NT2/D1 (cell line): ENCODE measurements around the gene SEC14L1.

Source experiments
- YY1 ChIP-seq: IDR thresholded peaks from 2 replicates; pipeline ENCODE4 v1.6.1; 2011; ENCODE audit not compliant: insufficient read length, insufficient read depth
- ZNF274 ChIP-seq: IDR thresholded peaks from 2 replicates; pipeline ENCODE4 v1.6.1; 2011; ENCODE audit warnings: mild to moderate bottlenecking, low read depth, low read length

DNA sequence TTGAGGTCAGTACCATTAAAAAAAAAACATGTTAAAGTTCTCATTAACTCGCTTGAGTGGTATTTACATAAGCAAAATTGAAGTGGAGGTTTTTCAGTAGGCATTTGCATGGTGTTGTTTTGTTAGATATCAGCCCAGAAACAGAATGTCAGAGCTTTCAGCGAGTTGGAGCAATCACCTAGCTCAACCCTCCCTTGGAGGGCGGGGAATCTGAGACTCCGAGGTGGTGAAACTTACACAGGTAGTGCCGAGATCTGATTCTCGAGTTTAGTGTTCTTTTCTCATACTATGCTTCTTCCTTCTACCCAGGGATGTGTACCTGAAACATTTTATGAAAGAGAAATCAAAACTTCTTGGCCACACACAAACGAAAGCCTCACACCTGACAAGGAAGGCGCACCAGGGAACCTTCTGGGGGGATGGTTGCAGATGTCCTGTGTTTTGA, 6.6 kb downstream of the SEC14L1 start:
- TF ChIP-seq ZNF274 (no peak), YY1 (no peak)
